Endothelial cell (in vitro differentiated cells): ENCODE measurements around the gene FBH1. TPM values are rescaled to one million over a fixed set of nuclear protein-coding genes. Genes with fewer than 3 reads are reported as not detected.

Experiments used
- DNase-seq: peaks from one replicate; pipeline ENCODE4 v3.0.0; 2021; ENCODE audit warnings: low spot score
- H3K27ac Mint-ChIP-seq: one replicate; pipeline ENCODE4 v1.8.0; 2021; ENCODE audit warnings: mixed read lengths, inconsistent platforms; ENCODE audit not compliant: unreplicated experiment
- H3K27me3 Mint-ChIP-seq: one replicate; pipeline ENCODE4 v1.8.0; 2021; ENCODE audit warnings: mild to moderate bottlenecking, moderate library complexity, mixed read lengths, inconsistent platforms; ENCODE audit not compliant: unreplicated experiment
- H3K36me3 Mint-ChIP-seq: one replicate; pipeline ENCODE4 v1.8.0; 2021; ENCODE audit warnings: mild to moderate bottlenecking, low read depth, mixed read lengths, inconsistent platforms; ENCODE audit not compliant: unreplicated experiment
- H3K4me1 Mint-ChIP-seq: one replicate; pipeline ENCODE4 v1.8.0; 2021; ENCODE audit warnings: mild to moderate bottlenecking, mixed read lengths, inconsistent platforms; ENCODE audit not compliant: unreplicated experiment
- H3K4me3 Mint-ChIP-seq: one replicate; pipeline ENCODE4 v1.8.0; 2021; ENCODE audit warnings: mild to moderate bottlenecking, mixed read lengths, inconsistent platforms; ENCODE audit not compliant: unreplicated experiment
- H3K9me3 Mint-ChIP-seq: one replicate; pipeline ENCODE4 v1.8.0; 2021; ENCODE audit warnings: mixed read lengths, inconsistent platforms; ENCODE audit not compliant: unreplicated experiment
- long read RNA-seq: library from polyadenylated mRNA; unstranded; transcript quantifications from one replicate; pipeline ENCODE4 v2.0.0, GENCODE V29; 2020; ENCODE audit not compliant: unreplicated experiment
- total RNA-seq: library from RNA; stranded (reverse); fragmentation: NEBNext Ultra II Directional; extraction: Animal tissue kit (Norgen Biotek cat#: 25700); gene quantifications from one replicate; pipeline ENCODE4 v1.2.1, GENCODE V29; 2021; ENCODE audit not compliant: unreplicated experiment
- TF ChIP-seq, protein P1 (sequence below): fragments of 200-600 bp; sonication (generic); IDR thresholded peaks from one replicate; pipeline ENCODE4 v1.5.0; 2021; ENCODE audit warnings: antibody characterized with exemption; ENCODE audit not compliant: unreplicated experiment

Gene FBH1
- total RNA-seq = 95.2 TPM
- long read RNA-seq, transcript FBH1-201 (21 exons, 3,560 nt) = major isoform, 22 of 40 reads
- long read RNA-seq, partial matches to known transcripts = 5 of 40 reads
- long read RNA-seq, other reads (novel, unspliced or antisense) = 13 of 40 reads

- H3K4me3 Mint-ChIP-seq = peak within 1 kb of the TSS; percentile 99
- DNase-seq = peak; percentile 100
- TF ChIP-seq, protein P1, sequence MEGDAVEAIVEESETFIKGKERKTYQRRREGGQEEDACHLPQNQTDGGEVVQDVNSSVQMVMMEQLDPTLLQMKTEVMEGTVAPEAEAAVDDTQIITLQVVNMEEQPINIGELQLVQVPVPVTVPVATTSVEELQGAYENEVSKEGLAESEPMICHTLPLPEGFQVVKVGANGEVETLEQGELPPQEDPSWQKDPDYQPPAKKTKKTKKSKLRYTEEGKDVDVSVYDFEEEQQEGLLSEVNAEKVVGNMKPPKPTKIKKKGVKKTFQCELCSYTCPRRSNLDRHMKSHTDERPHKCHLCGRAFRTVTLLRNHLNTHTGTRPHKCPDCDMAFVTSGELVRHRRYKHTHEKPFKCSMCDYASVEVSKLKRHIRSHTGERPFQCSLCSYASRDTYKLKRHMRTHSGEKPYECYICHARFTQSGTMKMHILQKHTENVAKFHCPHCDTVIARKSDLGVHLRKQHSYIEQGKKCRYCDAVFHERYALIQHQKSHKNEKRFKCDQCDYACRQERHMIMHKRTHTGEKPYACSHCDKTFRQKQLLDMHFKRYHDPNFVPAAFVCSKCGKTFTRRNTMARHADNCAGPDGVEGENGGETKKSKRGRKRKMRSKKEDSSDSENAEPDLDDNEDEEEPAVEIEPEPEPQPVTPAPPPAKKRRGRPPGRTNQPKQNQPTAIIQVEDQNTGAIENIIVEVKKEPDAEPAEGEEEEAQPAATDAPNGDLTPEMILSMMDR = no peak
- peaks cover 47% of the 10 kb centered on the region for H3K4me1 Mint-ChIP-seq
- peaks cover 6% of the 10 kb centered on the region for H3K27me3 Mint-ChIP-seq
- H3K36me3 Mint-ChIP-seq = peaks cover 20% of the 10 kb centered on the region
- H3K9me3 Mint-ChIP-seq = no peaks in the 10 kb centered on the region
- peak within 1 kb of the TSS; percentile 82 for H3K27ac Mint-ChIP-seq
Observed at GRCh38 chr10:5889624-5890451, at the start of gene FBH1, which contains the start of gene ANKRD16. Gene FBH1 (plus strand): TSS chr10:5890243. CDS start chr10:5890346, 103 bp downstream. Gene ANKRD16 (minus strand): TSS chr10:5889893. CDS start chr10:5889354, 539 bp downstream.

DNA sequence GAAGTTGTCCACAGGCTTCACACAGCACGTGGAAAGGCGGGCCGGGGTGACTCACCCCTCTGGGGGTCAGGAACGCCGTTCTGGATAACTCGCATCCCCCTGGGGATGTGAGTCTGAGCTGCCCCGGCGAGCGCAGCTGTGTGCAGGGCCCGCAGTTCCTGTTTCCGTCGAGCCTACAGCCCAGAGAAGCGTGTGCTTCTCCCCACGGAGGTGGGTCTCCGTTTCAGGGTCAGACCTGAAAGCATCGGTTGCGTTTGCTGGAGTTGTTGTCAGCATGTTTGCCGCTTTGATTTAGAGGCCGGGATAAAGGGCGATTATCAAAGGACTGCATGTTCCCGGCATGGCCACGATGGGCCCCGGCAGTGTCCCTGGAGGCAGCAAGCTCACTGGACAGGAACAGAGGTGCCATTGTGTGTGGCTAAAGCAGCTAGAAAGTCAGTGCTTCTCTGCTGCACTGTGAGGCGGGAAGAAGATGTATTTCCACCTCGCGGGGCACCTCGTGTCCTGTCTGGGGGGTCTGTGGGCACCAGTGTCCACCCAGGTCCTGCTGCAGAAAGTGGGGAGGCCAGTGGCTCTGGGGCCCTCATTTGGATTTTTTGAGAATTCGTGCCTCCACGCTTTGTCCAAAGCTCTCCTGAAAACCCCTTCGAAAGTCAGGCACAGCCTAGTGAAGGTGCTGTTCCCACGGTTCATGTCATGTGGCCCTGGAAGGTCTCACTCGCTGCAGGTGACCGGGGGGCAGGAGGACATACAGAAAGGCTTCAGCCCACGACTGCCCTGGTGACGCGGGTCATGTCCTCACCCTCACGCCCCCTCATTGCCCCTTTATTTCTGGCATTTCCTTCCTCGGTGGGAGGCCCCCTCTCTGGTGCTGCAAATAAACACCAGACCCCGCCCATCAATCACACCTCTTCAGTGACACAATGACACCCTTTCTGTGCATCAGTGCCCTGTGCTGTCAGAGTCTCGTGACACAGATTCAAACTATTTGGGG lies 49.4 kb upstream of the FBH1 start:
- Mint-ChIP-seq H3K4me3 (no peak overlapping the region), H3K4me1 (peaks cover 6% of the 10 kb centered on the region), H3K27me3 (peaks cover under 1% of the 10 kb centered on the region), H3K36me3 (no peaks in the 10 kb centered on the region), H3K9me3 (no peaks in the 10 kb centered on the region), H3K27ac (no peak overlapping the region)
- TF ChIP-seq, protein P1 = no peak
- DNase-seq = no peak

DNA sequence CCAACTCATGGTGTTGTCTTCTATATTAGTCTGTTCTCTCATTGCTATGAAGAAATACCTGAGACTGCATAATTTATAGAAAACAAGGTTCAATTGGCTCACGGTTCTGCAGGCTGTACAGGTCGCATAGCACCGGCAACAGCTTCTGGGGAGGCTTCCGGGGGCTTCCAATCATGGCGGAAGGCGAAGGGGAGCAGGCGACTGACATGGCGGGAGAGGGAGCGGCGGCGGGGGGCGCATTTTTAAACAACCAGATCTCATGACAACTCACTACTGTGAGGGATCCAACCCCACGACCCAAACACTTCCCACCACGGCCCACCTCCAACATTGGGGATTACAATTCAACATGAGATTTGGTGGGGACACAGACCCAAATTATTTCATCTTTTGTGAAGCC lies 48.1 kb upstream of the FBH1 start:
- Mint-ChIP-seq H3K36me3 (no peaks in the 10 kb centered on the region), H3K27me3 (no peaks in the 10 kb centered on the region), H3K27ac (no peak overlapping the region), H3K4me3 (no peak overlapping the region), H3K9me3 (no peaks in the 10 kb centered on the region), H3K4me1 (peaks cover 6% of the 10 kb centered on the region)
- no peak for DNase-seq
- TF ChIP-seq, protein P1 = no peak

- Mint-ChIP-seq H3K9me3 (no peaks in the 10 kb centered on the region), H3K36me3 (no peaks in the 10 kb centered on the region), H3K4me1 (peaks cover 6% of the 10 kb centered on the region), H3K4me3 (no peak overlapping the region), H3K27ac (no peak overlapping the region), H3K27me3 (no peaks in the 10 kb centered on the region)
- DNase-seq = no peak
- TF ChIP-seq, protein P1 = no peak
Observed at GRCh38 chr10:5843686-5844344, 46.2 kb upstream of the FBH1 start.
